K562 (cell line): ENCODE results near the gene ATXN10.

Experiments used
- XRCC5 ChIP-seq: fragments of 200-400 bp; formaldehyde crosslinking; IDR thresholded peaks from 2 replicates; pipeline ENCODE4 v1.6.1; 2017; ENCODE audit warnings: low read depth, mild to moderate bottlenecking, low read length
- ZNF408 ChIP-seq: fragments of 250-450 bp; sonication (Bioruptor Pico); IDR thresholded peaks from 2 replicates; pipeline ENCODE4 v1.4.0; 2020; ENCODE audit warnings: low read depth, mild to moderate bottlenecking, moderate library complexity

DNA sequence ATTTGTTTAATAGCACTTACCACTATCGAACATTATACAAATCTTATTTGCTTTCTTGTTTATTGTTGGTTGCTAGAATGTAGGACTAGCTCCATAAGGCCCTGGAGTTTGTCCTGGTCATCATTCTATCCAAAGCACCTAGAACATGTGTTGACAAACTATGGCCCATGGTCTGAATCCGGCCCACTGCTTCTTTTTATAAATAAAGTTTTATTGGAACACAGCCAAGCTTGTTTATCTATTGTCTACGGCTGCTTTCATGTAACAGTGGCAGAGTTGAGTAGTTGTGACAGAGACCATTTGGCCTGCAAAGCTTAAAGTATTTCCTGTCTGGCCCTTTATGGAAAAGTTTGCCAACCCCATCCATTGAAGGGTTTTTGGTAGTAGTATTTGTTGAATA lies 38.8 kb downstream of the ATXN10 start:
- TF ChIP-seq XRCC5 (no peak), ZNF408 (CRISPR knock-in tag) (no peak)
